Measurements from ENCODE around the gene PCDHGA1.

- TF ChIP-seq CTCF (IDR thresholded peaks at IDR 0.05; ENCODE audit: low read depth, low read length, missing input control) (no peak), YY1 (IDR thresholded peaks at IDR 0.05) (no peak), RAD21 (IDR thresholded peaks at IDR 0.05) (no peak), SP1 (IDR thresholded peaks at IDR 0.05) (no peak), GABPA (IDR thresholded peaks at IDR 0.05 in 1 of 2, conservative IDR thresholded peaks at IDR 0.05 in 1 of 2) (no peak), ATF3 (IDR thresholded peaks at IDR 0.05) (no peak), EGR1 (IDR thresholded peaks at IDR 0.05; ENCODE audit: low read depth in 2 of 2) (no peak), TAF1 (conservative IDR thresholded peaks at IDR 0.05) (no peak), FOXA1 (IDR thresholded peaks at IDR 0.05) (no peak)
These were observed 12.5 kb downstream of the PCDHGA1 start for GRCh38 chr5:141342773-141343172.

All from liver (tissue), 3 donors.